ENCODE results near the gene CRIP2. TPM values are rescaled to one million over a fixed set of nuclear protein-coding genes. Genes with fewer than 3 reads are reported as not detected.

The CRIP2 gene
- total RNA-seq, 6 experiments from 2014 or later, result 6.9 to 22.4 (median 21.0) TPM

DNA sequence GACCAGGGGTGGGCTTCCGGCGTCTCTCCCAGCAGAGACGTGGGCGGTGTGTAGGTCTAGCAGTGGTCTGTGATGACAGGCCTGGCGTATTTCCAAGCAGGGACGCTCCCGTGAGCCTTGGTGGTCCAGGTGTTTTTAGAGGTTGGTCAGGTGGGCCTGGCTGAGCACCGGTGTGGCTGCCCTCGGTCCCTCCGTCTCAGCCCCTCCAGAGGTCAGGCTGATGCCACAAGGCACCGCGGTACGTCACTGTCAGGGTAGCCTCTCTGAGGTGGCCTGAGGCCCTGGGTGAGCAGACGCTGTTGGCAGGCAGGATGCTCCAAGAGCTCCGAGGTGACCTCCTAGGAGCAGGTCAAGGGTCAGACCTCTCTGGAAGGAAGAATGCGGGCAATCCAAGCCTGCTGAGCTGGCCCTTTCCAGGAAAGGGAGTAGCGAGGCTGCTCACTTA is 41.4 kb upstream of the CRIP2 start:
- H3K36me3 Mint-ChIP-seq (ENCODE audit: low read depth), result peaks cover 9% of the 10 kb centered on the region
- no peaks in the 10 kb centered on the region for H3K27me3 Mint-ChIP-seq (ENCODE audit: insufficient read depth)
- TF ChIP-seq, protein P1, sequence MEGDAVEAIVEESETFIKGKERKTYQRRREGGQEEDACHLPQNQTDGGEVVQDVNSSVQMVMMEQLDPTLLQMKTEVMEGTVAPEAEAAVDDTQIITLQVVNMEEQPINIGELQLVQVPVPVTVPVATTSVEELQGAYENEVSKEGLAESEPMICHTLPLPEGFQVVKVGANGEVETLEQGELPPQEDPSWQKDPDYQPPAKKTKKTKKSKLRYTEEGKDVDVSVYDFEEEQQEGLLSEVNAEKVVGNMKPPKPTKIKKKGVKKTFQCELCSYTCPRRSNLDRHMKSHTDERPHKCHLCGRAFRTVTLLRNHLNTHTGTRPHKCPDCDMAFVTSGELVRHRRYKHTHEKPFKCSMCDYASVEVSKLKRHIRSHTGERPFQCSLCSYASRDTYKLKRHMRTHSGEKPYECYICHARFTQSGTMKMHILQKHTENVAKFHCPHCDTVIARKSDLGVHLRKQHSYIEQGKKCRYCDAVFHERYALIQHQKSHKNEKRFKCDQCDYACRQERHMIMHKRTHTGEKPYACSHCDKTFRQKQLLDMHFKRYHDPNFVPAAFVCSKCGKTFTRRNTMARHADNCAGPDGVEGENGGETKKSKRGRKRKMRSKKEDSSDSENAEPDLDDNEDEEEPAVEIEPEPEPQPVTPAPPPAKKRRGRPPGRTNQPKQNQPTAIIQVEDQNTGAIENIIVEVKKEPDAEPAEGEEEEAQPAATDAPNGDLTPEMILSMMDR (IDR thresholded peaks at IDR 0.05), result no peak
- DNase-seq, result no peak
- no peaks in the 10 kb centered on the region for H3K9me3 Mint-ChIP-seq
- H3K4me3 Mint-ChIP-seq, result no peak overlapping the region
- H3K27ac Mint-ChIP-seq, result no peak overlapping the region
- H3K4me1 Mint-ChIP-seq (ENCODE audit: low read depth), result peaks cover 15% of the 10 kb centered on the region

DNA sequence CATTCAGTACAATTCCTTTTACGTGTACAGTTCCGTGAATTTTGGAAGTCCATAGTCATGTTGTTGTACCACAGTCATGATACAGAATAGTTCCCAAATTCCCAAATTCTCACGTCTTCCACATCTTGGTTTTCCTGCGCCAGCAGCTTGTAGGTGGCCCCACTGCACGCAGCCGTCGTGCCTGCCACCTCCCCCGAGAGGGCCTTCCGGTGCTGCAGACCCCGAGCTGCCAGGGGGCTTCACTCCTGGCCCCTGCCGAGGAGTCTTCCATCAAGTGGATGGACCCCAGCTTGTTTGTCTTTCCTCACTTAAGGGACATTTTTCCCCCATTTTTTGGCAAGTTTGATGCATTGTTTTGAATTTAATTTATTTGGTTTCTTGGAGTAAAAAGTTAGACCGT is 38.2 kb upstream of the CRIP2 start:
- TF ChIP-seq, protein P1 (IDR thresholded peaks at IDR 0.05), result no peak
- no peak overlapping the region for H3K4me3 Mint-ChIP-seq
- H3K36me3 Mint-ChIP-seq (ENCODE audit: low read depth), result no peaks in the 10 kb centered on the region
- H3K4me1 Mint-ChIP-seq (ENCODE audit: low read depth), result no peaks in the 10 kb centered on the region
- H3K27me3 Mint-ChIP-seq (ENCODE audit: insufficient read depth), result no peaks in the 10 kb centered on the region
- H3K9me3 Mint-ChIP-seq, result no peaks in the 10 kb centered on the region
- DNase-seq, result no peak
- H3K27ac Mint-ChIP-seq, result no peak overlapping the region

DNA sequence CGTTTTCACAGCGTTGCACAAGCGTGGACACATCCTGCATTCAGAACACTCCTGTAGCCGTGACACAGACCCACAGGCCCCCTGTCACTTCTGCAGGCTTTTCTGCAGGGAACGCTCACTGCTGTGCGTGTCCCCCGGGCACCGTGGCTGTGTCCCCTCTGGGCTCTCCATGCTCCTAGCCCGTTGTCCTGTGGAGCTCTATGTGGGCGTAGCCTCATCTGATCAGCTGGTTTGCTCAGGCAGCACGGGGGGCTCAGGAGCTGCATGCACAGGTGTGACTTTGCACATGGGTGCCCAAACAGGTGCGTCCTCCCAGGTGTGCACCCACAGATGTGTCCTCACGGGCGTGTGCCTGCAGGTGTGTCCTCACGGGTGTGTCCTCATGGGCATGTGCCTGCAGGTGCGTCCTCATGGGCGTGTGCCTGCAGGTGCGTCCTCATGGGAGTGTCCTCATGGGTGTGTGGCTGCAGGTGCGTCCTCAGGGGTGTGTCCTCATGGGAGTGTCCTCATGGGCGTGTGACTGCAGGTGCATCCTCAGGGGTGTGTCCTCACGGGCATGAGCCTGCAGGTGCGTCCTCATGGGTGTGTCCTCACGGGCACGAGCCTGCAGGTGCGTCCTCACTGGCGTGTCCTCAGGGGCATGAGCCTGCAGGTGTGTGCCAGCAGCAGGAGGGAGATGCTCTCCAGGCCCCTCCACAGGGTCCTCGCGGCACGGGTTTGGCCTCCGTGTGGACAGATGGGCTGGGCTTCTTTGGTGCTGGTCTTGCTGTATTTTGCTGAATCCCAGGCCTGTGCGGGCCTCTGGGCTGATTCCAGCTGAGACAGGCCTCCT is 37.5 kb upstream of the CRIP2 start:
- DNase-seq, result no peak
- H3K36me3 Mint-ChIP-seq (ENCODE audit: low read depth), result no peaks in the 10 kb centered on the region
- H3K27me3 Mint-ChIP-seq (ENCODE audit: insufficient read depth), result no peaks in the 10 kb centered on the region
- no peaks in the 10 kb centered on the region for H3K9me3 Mint-ChIP-seq
- H3K27ac Mint-ChIP-seq, result no peak overlapping the region
- no peak overlapping the region for H3K4me3 Mint-ChIP-seq
- H3K4me1 Mint-ChIP-seq (ENCODE audit: low read depth), result no peaks in the 10 kb centered on the region
- TF ChIP-seq, protein P1 (IDR thresholded peaks at IDR 0.05), result no peak

DNA sequence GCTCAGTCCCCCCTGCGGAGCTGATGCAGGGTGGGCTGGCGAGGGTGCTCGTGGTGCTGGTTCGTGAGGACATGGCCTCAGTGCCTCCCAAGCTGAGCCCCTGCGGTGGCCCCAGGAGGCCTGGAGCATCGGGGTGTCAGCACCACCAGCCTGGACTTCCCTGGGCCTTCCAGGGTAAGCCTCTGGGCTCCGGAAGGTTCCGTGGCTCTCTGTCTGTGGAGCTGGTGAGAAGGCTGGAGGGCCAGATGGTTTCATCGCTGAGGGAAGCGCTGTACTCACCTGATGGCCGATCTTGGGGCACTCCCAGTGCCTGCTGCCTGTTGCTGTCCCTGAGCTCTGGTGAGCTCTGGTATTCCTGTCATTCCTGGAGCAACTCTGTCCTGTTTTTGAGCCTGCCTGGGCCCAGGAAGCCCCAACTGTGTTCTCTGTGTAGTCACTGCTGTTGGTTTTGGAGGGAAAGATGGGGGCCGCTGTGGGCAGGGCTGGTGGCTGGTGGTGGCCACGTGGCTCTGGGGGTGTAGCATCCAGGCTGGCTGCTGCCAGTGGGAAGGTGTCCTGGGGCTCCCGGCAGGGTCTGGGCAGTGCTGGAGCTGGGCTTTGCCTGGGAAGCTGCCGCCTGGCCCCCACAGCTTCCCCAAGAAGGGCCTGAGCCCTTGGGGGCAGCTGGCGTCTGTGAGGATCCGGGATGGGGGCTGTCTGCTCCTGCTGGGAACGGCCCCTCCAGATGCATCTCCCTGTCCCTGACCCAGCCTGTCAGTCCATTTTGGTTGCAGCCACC is 36.7 kb upstream of the CRIP2 start:
- no peak for DNase-seq
- H3K4me1 Mint-ChIP-seq (ENCODE audit: low read depth), result no peaks in the 10 kb centered on the region
- H3K9me3 Mint-ChIP-seq, result no peaks in the 10 kb centered on the region
- no peak overlapping the region for H3K27ac Mint-ChIP-seq
- H3K36me3 Mint-ChIP-seq (ENCODE audit: low read depth), result no peaks in the 10 kb centered on the region
- no peaks in the 10 kb centered on the region; the same call in 1 of the 2 replicates for H3K27me3 Mint-ChIP-seq (ENCODE audit: insufficient read depth)
- no peak overlapping the region for H3K4me3 Mint-ChIP-seq
- TF ChIP-seq, protein P1 (IDR thresholded peaks at IDR 0.05), result no peak

DNA sequence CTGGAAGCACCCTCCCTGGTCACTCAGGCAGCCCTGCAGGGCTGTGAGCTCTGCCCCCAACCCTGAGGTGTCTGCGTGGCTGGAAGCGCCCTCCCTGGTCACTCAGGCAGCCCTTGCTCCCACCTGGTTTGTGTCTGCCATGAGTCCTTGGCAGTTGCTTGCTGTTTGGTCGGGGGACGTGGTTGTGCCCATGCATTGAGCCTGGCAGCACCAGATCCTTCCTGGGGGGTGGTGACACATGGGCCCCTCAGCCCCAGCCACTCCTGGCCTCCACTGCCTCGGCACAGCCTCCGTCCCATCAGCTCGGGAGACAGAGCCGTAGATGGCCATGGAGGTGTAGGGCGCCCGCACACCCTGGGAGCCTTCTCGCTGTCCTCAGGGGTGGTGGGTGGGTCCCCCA is 35.4 kb upstream of the CRIP2 start:
- Mint-ChIP-seq H3K27ac (no peak overlapping the region), H3K4me3 (no peak overlapping the region), H3K9me3 (no peaks in the 10 kb centered on the region), H3K27me3 (ENCODE audit: insufficient read depth) (no peaks in the 10 kb centered on the region; the same call in 1 of the 2 replicates), H3K4me1 (ENCODE audit: low read depth) (no peaks in the 10 kb centered on the region), H3K36me3 (ENCODE audit: low read depth) (no peaks in the 10 kb centered on the region)
- TF ChIP-seq, protein P1 (IDR thresholded peaks at IDR 0.05), result no peak
- no peak for DNase-seq

Measured in HFFc6 (cell line).